GM19043 (cell line): ENCODE measurements around the gene TDP1.

Experiments
- ATAC-seq: cut with Tn5 transposase; IDR thresholded peaks from one replicate; pipeline ENCODE4 v1.9.1; 2021; ENCODE audit warnings: low read depth; ENCODE audit not compliant: unreplicated experiment

Gene TDP1

GRCh38 chr14:89955745-89956660, at the start of gene TDP1:
TSS of gene TDP1 (plus strand) at chr14:89955927. CDS start at chr14:89963115, 7,188 bp downstream.
- ATAC-seq: peak; percentile 52

DNA sequence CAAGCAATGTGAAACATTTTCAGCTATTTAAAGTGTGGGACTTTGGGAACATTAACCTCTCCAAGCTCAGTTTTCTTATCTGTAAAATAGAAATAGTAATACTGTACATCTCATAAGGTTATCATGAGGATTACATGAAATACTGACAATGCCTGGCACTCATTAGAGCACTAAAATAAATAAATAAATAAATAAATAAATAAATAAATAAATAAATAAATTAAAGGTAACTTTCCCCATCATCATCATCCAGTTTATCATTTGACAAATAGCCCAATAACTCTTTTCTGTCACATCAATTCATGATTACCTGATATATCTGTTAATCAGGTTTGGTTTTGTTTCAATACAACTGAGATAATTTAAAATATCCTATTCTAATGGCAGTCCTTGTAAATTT, 49.7 kb upstream of the TDP1 start:
- no peak for ATAC-seq

GRCh38 chr14:89907655-89908054, 48.1 kb upstream of the TDP1 start:
- no peak for ATAC-seq

- no peak for ATAC-seq
Measured at GRCh38 chr14:89908712-89909450, 46.8 kb upstream of the TDP1 start.

DNA sequence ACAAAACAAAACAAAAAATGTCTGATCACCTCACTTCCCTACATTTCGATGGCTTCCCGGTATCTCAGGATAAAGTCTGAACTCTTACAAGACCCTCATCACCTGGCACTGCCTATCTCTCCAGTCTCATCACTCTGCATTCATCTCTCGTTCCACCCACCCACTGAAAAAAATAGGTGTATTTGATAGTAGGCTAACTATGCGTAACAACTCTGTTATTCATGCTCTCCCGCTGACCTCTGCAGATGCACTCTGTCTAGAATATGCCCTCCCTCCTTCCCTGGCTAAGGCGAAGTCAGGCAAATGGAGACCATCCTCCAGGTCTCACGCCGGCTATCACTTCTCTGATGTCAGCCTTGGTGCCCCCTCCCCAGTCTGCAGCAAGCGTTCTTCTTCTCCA, 46.1 kb upstream of the TDP1 start:
- ATAC-seq: no peak

DNA sequence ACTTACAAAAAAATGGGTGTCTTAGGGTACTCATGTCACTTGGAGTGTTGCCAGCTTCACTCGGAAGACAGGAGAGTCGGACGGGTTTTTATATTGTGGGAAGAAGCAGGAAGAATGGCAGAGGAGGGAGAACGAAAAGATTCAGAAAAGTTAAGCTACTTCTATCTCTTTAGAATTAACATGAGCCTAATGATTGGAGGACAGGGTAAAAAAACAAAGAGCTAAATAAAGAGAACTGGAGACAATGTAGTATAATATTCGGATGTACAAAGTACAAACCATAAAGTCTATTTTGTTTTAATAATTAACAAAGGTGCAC, 45.1 kb upstream of the TDP1 start:
- no peak for ATAC-seq

- ATAC-seq: no peak
Measured at GRCh38 chr14:89911010-89911919, 44.5 kb upstream of the TDP1 start.

DNA sequence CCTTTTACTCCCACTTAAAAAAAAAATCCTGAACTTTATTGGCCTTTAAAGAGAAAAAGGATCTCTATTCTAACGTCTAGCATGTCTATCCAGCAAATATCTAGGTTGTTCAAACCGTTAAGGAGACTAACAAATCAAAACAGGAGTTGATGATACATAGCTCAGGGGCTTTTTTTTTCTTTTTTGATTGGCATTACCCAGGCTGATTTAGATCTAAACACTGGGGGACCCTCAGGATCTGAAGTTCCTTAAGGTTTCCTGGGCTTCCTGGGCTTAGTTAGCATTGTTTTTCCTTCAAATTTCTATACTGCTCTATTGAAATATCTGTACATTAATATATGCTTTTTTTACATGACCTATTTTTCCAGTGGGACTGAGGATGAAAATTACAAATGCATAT, 43.5 kb upstream of the TDP1 start:
- no peak for ATAC-seq

DNA sequence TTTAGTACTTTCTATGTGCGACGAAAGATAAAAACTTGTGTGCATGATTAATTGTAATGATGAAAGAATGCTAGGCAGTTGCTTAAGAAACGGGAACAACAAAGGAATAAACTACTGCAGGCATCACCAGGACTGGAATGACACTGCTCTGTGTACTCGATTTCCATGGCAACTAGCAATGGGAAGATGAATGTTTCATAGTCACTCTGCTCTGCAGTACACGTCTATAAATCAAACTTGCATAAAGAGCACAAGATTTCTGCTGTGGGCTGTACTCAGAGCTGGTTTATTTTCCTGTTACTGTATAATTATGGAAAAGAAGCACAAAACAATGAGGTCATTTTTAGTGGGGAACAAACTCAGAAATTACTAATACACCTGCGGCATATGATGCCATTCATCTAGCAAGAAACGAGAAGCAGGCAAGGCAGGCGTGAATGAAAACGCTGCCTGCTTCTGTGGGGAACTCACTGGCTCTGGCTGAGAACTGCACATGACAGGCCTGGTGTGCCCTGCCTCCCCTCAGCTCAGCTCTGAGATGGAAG, 43.0 kb upstream of the TDP1 start:
- no peak for ATAC-seq

DNA sequence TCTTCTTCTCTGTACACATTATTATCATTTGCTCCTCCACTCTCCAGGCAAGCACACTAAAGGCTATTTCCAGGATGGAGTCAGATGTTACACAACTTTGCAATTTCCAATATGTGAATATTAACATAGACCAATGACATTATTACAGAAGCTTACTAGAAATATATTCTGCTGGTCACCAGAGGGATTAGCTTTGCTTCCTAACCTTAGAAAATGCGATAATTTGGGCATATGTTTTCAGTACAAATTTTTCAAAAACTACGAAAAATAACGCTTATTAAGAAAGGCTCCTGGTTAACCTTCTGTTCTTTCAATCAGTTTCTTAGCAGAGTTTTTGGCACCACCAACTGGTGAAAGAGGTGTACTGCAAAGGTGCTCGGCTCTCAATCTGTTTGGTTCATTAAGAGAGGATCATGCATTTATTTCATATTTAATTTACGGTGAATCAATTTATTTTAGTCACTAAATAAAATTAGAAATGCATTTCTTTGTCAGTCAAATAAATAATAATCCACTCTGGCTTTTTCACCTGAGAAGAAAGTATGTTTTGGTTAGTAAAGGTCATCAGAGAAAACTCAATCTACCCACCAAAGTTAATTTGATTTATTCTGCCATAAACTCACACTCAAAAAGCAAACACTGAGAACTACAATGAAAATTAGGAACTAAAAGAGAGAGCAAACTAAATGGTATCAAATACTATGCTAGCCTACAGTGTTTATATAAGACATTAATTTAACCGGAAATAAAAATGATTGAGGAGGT, 40.4 kb upstream of the TDP1 start:
- no peak for ATAC-seq

DNA sequence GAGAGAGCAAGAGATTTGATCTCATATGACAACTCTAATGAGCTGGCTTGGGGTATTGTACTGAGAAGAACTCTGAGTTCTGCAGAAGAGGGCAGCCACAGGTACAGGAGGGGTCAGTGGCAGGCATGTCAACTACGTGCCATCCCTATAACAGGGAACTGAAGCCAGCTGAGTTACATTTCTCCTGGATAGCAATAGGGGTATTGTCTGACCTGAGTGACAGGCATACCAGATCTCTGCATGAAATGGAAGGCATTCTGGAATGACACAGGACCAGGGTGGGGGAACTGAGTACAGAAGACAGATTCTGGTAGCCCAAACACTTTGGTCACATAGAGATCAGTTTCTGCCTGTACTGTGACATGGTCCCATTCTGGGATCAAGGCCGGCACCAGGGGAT, 37.0 kb upstream of the TDP1 start:
- ATAC-seq: no peak

- no peak for ATAC-seq
Measured at GRCh38 chr14:89920056-89920455, 35.7 kb upstream of the TDP1 start.

DNA sequence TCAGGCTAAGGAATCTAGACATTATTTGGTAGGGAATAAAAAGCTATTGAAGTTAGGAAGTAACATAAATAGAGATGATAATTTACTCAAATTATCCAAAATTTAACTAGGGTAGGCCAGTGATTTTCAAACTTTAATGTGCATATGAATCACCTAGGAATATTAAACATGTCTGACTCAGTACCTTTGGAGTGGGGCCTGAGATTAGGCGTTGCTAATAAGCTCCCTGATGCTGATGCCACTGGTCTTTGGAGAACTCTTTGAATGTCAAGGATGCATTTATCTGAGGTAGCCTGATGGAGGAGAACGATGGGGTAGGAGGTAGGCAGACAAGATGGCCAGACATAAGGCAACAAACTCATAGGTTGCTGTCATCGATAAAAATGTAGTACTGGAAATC, 34.4 kb upstream of the TDP1 start:
- no peak for ATAC-seq

- ATAC-seq: no peak
Measured at GRCh38 chr14:89922031-89922907, 33.5 kb upstream of the TDP1 start.

DNA sequence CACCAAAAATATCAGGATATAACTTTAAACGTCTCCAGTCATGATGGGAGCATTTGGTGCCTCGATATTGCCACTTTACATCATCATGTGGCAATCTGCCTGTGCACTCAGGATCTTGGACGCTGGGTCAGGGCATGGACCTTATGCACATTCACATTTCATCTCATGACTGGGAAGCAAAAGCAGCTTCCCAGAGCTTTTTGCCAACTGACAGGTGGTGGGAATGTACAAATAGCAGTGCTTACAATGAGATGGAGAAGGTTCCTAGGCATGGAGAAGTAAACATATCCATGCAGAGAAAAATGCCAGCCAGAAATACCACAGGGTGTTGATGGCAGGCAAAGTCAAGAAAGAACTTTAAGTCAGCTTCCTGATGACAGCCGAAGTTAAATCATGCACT, 31.5 kb upstream of the TDP1 start:
- ATAC-seq: no peak

DNA sequence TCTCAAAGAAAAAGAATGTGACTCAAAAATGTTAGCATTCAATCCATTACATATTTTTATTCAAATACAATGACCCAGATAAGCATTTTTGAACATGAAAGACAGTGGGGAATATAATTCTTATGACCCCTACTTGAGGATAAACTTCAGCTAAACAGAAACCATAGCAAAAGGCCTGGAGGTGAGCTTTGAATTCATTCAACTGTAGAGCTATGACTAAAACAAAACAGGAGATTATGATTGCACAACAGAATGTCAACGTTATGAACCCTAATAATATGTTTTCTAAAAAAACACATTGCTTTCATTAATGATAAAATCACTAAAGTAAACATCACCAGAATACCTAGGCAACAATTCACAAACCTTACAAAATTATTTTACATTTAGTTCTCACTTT, 29.0 kb upstream of the TDP1 start:
- no peak for ATAC-seq

GRCh38 chr14:89927186-89927865, 28.4 kb upstream of the TDP1 start:
- ATAC-seq: no peak

GRCh38 chr14:89933002-89933401, 22.7 kb upstream of the TDP1 start:
- no peak for ATAC-seq
